Kidney epithelial cell (primary cell): ENCODE measurements around the gene COX7A2L. TPM values are rescaled to one million over a fixed set of nuclear protein-coding genes. Genes with fewer than 3 reads are reported as not detected.

Source experiments
- DNase-seq: peaks from one replicate; pipeline ENCODE4 v3.0.0-alpha.2; 2010; ENCODE audit warnings: low read depth
- H3K27me3 ChIP-seq: 2 replicates; pipeline ENCODE4 v1.6.0; 2011; ENCODE audit warnings: low read length; ENCODE audit not compliant: control insufficient read depth, insufficient read depth
- H3K36me3 ChIP-seq: 2 replicates; pipeline ENCODE4 v1.5.1; 2011; ENCODE audit warnings: low read length; ENCODE audit not compliant: control insufficient read depth, insufficient read depth
- H3K4me3 ChIP-seq: 2 replicates; pipeline ENCODE4 v1.5.1; 2011; ENCODE audit warnings: low read depth, mild to moderate bottlenecking, control low read depth, low read length
- total RNA-seq: library from RNA; depleted of rRNA; stranded (reverse); fragments of >200 nt; gene quantifications from 2 replicates; pipeline ENCODE4 v1.2.3, GENCODE V29; 2015
- TF ChIP-seq, protein P1 (sequence below): IDR thresholded peaks from 2 replicates; pipeline ENCODE4 v1.5.1; 2011; ENCODE audit warnings: mild to moderate bottlenecking, moderate library complexity, low read length, control low read depth, inconsistent platforms; ENCODE audit not compliant: insufficient read depth, poor library complexity, severe bottlenecking

COX7A2L gene
- total RNA-seq, 1 donor from 2014 or later = 250 TPM

DNA sequence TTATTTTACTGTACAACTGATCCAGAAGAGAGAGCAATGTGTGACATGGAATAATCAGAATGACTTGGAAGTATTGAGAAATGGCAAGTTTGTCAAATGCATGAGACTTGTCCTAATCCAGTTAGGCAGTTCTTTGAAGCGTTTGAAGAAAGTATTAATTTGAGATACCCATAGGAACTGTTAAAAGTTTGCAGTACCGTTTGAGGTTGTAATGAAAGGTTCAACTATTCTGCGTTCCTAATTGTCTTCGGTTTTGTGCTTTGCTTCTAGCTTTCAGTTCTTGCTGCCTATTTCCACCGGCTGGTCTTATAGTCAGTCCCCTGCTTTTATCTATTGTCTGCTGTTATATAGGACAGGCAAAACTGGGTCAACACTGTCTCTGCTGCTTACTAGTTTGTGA, 41.8 kb downstream of the COX7A2L start:
- no peak for DNase-seq
- no peaks in the 10 kb centered on the region for H3K27me3 ChIP-seq
- H3K4me3 ChIP-seq = no peak overlapping the region
- H3K36me3 ChIP-seq = peaks cover 1% of the 10 kb centered on the region
- TF ChIP-seq, protein P1, sequence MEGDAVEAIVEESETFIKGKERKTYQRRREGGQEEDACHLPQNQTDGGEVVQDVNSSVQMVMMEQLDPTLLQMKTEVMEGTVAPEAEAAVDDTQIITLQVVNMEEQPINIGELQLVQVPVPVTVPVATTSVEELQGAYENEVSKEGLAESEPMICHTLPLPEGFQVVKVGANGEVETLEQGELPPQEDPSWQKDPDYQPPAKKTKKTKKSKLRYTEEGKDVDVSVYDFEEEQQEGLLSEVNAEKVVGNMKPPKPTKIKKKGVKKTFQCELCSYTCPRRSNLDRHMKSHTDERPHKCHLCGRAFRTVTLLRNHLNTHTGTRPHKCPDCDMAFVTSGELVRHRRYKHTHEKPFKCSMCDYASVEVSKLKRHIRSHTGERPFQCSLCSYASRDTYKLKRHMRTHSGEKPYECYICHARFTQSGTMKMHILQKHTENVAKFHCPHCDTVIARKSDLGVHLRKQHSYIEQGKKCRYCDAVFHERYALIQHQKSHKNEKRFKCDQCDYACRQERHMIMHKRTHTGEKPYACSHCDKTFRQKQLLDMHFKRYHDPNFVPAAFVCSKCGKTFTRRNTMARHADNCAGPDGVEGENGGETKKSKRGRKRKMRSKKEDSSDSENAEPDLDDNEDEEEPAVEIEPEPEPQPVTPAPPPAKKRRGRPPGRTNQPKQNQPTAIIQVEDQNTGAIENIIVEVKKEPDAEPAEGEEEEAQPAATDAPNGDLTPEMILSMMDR = no peak

DNA sequence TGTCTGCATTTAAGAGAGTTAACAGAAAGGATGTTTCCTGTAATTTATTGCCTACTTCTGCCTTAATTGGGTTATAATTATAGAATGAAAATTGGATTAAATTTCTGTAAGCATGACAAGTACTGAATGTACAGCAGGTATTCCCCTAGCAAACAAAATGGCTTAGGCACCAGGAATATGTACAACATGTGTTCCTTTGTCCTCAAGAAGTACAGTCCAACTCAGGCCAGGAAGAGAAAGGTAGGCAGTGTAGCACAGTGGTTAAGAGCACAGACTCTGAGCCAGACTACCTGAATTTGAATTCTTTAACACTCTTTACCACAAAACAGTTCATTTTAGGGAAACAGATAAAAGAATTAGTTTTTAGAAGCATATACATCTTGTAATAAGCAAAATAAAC, 43.1 kb downstream of the COX7A2L start:
- DNase-seq = no peak
- no peaks in the 10 kb centered on the region for H3K27me3 ChIP-seq
- TF ChIP-seq, protein P1 = no peak
- peaks cover 1% of the 10 kb centered on the region for H3K36me3 ChIP-seq
- H3K4me3 ChIP-seq = no peak overlapping the region

DNA sequence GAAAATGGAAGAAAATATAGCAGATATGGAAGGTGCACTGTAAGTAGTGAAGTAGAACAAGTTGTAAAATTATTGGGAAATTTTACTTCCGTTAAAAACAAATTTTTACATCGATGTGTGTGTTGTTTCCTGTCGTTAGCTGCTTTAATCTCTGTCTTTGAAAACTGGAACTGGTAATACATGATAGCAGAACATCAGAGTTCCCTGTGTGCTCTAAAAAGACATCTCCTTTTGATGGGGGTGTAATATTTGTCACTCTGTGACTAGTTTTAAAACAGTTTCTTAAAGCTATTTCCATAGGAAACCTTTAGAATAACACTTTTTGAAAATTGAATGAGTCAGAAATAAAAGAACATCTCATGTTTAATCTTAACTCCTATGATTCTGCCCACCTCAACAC, 43.5 kb downstream of the COX7A2L start:
- TF ChIP-seq, protein P1 = no peak
- peaks cover 1% of the 10 kb centered on the region for H3K36me3 ChIP-seq
- no peaks in the 10 kb centered on the region for H3K27me3 ChIP-seq
- no peak for DNase-seq
- no peak overlapping the region for H3K4me3 ChIP-seq

DNA sequence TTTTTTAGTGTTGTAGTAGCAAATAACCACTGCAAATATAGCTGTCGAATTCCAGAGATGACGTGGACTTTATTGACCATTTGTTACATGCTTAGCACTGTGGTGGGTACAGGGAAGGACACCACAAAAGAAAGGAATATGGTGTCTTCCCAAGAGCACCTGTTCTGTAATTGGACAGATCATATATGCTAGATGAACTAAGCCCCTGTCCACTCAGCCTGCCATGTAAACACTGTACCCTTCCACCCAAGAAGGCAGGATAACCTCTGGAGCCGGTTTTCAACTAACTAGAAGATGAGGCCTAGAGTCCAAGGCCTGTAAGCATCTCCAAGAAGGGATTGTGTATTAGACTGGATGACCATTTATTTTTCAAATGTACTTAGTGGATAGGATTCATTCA, 44.1 kb downstream of the COX7A2L start:
- no peak overlapping the region for H3K4me3 ChIP-seq
- peaks cover 1% of the 10 kb centered on the region for H3K36me3 ChIP-seq
- no peaks in the 10 kb centered on the region for H3K27me3 ChIP-seq
- TF ChIP-seq, protein P1 = no peak
- DNase-seq = no peak

DNA sequence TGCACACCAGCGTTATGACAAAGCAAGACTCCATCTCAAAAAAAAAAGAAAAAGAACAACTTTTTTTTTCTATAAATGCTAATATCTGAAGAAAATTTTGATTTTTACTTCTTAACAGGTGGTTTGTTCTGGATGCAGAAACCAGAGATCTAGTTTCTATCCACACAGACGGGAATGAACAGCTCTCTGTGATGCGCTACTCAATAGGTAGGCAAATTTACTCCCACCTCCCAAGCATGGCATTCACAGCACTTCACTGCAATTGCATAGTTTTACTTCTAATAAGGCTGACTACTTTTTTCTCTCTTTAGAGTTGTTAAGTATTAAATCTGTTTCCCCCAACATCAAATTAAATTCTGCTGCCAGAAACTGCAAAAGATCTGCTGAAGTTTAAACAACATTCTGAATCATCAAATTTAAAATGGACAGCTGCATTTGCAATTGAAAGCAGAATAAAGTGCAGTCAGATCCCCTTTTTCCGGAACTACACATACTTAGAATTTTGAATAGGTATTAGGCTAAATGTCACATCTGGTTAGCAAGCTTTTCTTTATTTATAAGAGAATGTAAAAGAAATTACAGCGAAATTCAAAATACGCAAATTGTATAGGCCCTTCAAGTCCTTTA, 45.1 kb downstream of the COX7A2L start:
- H3K36me3 ChIP-seq = peaks cover 1% of the 10 kb centered on the region
- DNase-seq = no peak
- TF ChIP-seq, protein P1 = no peak
- H3K4me3 ChIP-seq = no peak overlapping the region
- H3K27me3 ChIP-seq = no peaks in the 10 kb centered on the region

DNA sequence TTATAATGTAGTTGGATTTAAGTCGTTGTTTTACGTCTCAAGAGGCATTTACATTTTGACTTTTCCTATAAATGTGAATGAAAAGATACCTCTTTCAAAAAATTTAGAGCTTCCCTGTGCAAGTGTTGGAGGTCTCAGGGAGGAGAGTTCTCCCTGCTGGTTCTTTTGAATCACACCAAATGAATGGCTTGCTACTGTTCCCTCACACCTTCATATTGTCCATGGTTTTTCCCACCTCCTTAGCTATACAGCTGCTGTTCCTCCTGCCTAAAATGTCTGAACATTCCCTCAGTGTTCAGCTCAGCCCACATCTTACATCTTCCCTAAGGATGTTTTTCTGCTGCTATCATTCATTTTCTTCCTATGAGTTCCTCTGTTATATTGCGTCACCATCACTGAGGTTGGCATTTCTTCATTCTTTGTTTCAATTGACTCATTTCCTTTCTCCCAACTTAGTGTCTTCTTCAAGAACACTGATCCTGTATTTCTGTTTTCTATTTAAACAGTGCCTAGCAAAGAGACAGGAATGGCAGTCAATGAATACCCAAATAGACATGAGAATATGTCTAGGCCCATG, 46.0 kb downstream of the COX7A2L start:
- TF ChIP-seq, protein P1 = no peak
- DNase-seq = peak; percentile 61
- H3K4me3 ChIP-seq = no peak overlapping the region
- H3K36me3 ChIP-seq = peaks cover under 1% of the 10 kb centered on the region
- no peaks in the 10 kb centered on the region for H3K27me3 ChIP-seq
